ENCODE data around the gene ANO2.

Gene ANO2

DNA sequence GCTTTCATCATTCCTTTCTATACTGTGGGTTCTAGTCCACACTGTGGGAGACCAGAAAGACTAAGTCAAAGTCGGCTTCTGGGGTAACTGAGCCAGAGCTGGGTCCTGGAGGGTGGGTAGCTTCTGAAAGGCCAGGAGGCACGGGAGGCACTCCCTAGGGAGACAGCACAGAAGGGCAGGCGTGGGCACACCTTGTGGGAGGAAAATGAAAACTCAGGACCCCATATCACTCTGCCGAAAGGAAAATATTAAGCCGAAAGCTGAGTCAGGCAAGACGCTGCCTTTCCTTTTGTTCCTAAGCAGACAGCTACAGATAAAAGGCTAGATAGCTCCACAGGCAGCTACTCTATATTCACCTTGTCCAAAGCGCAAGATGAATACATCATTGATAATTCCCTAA, 20.7 kb downstream of the ANO2 start:
- TF ChIP-seq, protein P1, sequence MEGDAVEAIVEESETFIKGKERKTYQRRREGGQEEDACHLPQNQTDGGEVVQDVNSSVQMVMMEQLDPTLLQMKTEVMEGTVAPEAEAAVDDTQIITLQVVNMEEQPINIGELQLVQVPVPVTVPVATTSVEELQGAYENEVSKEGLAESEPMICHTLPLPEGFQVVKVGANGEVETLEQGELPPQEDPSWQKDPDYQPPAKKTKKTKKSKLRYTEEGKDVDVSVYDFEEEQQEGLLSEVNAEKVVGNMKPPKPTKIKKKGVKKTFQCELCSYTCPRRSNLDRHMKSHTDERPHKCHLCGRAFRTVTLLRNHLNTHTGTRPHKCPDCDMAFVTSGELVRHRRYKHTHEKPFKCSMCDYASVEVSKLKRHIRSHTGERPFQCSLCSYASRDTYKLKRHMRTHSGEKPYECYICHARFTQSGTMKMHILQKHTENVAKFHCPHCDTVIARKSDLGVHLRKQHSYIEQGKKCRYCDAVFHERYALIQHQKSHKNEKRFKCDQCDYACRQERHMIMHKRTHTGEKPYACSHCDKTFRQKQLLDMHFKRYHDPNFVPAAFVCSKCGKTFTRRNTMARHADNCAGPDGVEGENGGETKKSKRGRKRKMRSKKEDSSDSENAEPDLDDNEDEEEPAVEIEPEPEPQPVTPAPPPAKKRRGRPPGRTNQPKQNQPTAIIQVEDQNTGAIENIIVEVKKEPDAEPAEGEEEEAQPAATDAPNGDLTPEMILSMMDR (conservative IDR thresholded peaks at IDR 0.05; ENCODE audit: low read depth, low read length), result no peak
- no peak overlapping the region for H3K4me3 ChIP-seq (ENCODE audit: low read length)

GRCh38 chr12:5923751-5924150, 21.3 kb downstream of the ANO2 start:
- H3K4me3 ChIP-seq (ENCODE audit: low read length), result no peak overlapping the region
- TF ChIP-seq, protein P1 (conservative IDR thresholded peaks at IDR 0.05; ENCODE audit: low read depth, low read length), result no peak

More for the DNA sequence above, 20.7 kb downstream of the ANO2 start:
- no peak for DNase-seq (ENCODE audit: low read depth)

GRCh38 chr12:5923043-5923605, 21.9 kb downstream of the ANO2 start:
- no peak overlapping the region for H3K4me3 ChIP-seq (ENCODE audit: low read length)
- no peak for DNase-seq (ENCODE audit: low read depth)
- TF ChIP-seq, protein P1 (conservative IDR thresholded peaks at IDR 0.05; ENCODE audit: low read depth, low read length), result no peak

More at GRCh38 chr12:5923751-5924150, 21.3 kb downstream of the ANO2 start:
- no peak for DNase-seq (ENCODE audit: low read depth)

DNA sequence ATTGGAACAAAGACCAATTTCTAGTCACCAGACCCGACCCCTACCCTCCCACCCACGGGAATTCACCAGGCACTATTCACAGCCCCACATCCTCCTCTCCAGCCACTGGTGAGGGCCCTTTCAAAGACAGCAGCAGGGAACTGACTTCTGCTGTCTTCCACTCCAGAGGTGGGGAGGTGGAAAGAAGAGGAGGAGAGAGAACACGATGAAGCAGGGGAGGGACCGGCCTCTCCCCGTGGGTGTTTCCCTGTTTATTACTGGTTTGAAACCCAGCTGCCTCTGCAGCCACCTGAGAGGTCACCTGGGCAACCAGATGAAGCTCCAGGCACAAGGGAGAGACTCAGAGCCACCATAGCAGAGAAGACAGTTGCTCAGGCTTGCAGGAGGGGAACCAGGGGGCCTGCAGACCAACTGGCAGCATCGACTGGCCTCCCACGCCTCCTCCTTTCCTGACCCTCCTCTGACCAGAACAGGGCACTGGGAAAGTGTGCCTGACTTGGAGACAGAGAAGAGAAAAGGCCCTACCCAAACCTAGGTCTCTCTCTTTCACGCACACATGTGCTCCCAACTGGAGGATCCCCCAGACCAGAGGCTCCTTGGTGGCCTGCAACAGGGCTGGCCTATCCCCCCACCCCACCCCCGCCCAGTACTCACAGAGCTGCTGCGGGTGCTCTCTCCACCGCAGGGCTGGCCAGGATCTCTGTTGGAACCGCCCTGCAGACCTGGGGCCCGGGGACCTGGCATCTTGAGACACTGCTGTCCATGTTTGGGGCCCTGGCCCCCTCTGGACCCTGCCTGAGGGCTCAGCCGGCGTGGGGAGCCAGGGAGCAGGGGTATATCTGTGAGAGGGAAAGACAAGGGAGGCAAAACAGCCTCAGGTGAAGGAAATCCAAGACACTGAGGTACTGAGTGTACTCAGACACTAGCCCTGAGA, 22.8 kb downstream of the ANO2 start:
- no peak for DNase-seq (ENCODE audit: low read depth)
- TF ChIP-seq, protein P1 (conservative IDR thresholded peaks at IDR 0.05; ENCODE audit: low read depth, low read length), result no peak
- no peak overlapping the region for H3K4me3 ChIP-seq (ENCODE audit: low read length)

DNA sequence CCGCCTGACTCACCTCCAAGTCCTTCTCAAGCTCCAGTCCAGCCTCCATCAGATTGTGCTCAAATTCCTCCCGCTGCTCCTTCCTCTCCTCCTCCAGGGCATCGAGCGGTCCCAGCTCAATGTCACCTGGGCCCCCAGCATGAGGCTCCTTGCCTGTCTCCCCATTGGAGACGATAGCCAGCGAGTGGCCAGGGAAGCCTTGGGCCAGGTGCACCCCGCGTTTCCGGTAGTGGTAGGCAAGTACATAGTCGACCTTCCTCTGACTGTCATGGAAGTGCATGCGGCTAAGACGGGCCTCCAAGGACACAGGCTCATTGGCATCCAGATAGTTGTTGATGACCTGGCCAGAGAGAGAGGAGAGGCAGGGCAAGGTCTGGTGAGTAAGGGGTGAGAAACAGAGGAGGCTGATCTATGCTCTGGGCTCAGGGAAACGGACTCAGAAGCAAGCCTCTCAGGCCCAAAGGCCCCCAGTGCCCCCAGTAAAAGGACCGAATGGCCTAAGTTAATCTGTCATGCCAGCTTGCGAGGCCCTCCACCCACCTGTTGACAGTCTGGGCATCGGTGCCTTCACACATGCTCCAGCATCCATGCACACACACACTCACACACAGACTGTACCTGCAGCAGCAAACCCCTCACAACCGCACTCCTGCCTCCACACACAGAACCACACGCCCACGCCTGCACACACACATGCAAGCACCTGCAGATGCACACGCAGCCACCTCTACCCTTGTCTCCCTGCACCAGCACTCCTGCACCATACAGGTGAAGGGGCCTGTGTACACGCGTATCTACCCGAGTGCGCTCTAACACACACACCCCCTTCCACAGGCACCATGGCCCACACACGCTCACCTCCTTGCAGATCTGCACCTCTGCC, 23.8 kb downstream of the ANO2 start:
- no peak overlapping the region for H3K4me3 ChIP-seq (ENCODE audit: low read length)
- DNase-seq (ENCODE audit: low read depth), result no peak
- TF ChIP-seq, protein P1 (conservative IDR thresholded peaks at IDR 0.05; ENCODE audit: low read depth, low read length), result no peak

DNA sequence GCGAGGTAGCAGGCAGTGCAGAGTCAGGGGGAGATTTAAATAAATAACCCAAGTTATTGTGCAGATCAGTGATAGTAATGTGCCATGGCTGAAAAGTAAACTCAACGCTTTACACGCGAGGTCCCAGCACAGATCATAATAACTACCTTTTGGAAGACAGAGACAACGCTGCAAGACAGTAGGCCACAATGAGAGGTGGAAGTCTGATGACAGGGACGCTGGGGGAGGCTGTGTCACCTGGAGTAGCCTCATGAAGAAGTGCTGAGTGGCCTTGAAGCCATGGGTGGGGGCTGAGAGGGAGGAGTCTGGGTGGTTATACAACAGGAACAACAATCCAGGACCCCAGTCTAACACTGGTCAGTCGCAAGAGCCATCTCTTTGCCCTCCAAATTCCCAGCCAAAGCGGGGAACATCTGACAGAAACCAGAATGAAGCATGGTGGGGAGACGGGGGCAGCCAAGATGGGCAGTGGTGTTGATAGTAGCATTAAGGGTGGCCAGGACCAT, 28.2 kb downstream of the ANO2 start:
- TF ChIP-seq, protein P1 (conservative IDR thresholded peaks at IDR 0.05; ENCODE audit: low read depth, low read length), result no peak
- H3K4me3 ChIP-seq (ENCODE audit: low read length), result no peak overlapping the region
- DNase-seq (ENCODE audit: low read depth), result no peak
